Cardiac muscle cell (in vitro differentiated cells and primary cell): ENCODE data around the gene CLEC4F. TPM values are rescaled to one million over a fixed set of nuclear protein-coding genes. Genes with fewer than 3 reads are reported as not detected.

Experiments
- DNase-seq, 2 donors: peaks; one replicate each; pipeline versions ENCODE4 v3.0.0 to v3.0.0-alpha.2; 2010 to 2017; ENCODE audit warnings: low read depth in 1 of 2, low spot score in 1 of 2
- H3K27ac ChIP-seq: fragments of 200-600 bp; sonication (generic); 2 replicates; pipeline ENCODE4 v1.5.1; 2016
- H3K27me3 ChIP-seq: fragments of 200-600 bp; sonication (generic); 2 replicates; pipeline ENCODE4 v1.6.0; 2016; ENCODE audit warnings: control low read depth
- H3K36me3 ChIP-seq: fragments of 200-600 bp; sonication (generic); 2 replicates; pipeline ENCODE4 v1.5.1; 2016; ENCODE audit warnings: control low read depth
- H3K4me1 ChIP-seq: fragments of 200-600 bp; sonication (generic); 2 replicates; pipeline ENCODE4 v1.8.1; 2017; ENCODE audit warnings: low read depth, mild to moderate bottlenecking, mixed run types
- H3K4me3 ChIP-seq: fragments of 200-600 bp; sonication (generic); 2 replicates; pipeline ENCODE4 v1.5.1; 2016; ENCODE audit warnings: mild to moderate bottlenecking
- H3K9me3 ChIP-seq: fragments of 200-600 bp; sonication (generic); 2 replicates; pipeline ENCODE4 v1.5.1; 2017; ENCODE audit warnings: low read depth, mild to moderate bottlenecking, control low read depth
- CTCF ChIP-seq: IDR thresholded peaks from 2 replicates; pipeline ENCODE4 v1.5.1; 2012; ENCODE audit warnings: low read depth, mild to moderate bottlenecking, low read length
- polyA plus RNA-seq: library from polyadenylated mRNA; unstranded; fragments of >200 nt; fragmentation: Nextera tagmentation; extraction: Ambion mirVana; gene quantifications from 2 replicates; pipeline ENCODE4 v1.2.1, GENCODE V29; 2016
- total RNA-seq: library from RNA; depleted of rRNA; stranded (reverse); fragments of >200 nt; gene quantifications from 2 replicates; pipeline ENCODE4 v1.2.3, GENCODE V29; 2016

Gene CLEC4F
- total and polyA plus RNA-seq, 2 experiments from 2014 or later = not detected

GRCh38 chr2:70808983-70809958 is 11.1 kb downstream of the CLEC4F start:
- H3K9me3 ChIP-seq = no peaks in the 10 kb centered on the region
- no peak overlapping the region for H3K4me3 ChIP-seq
- H3K36me3 ChIP-seq = no peaks in the 10 kb centered on the region
- no peaks in the 10 kb centered on the region for H3K27me3 ChIP-seq
- no peak for TF ChIP-seq CTCF
- H3K4me1 ChIP-seq = no peaks in the 10 kb centered on the region
- no peak for DNase-seq
- no peak overlapping the region for H3K27ac ChIP-seq

GRCh38 chr2:70807828-70808118 is 12.6 kb downstream of the CLEC4F start:
- no peaks in the 10 kb centered on the region for H3K9me3 ChIP-seq
- H3K36me3 ChIP-seq = no peaks in the 10 kb centered on the region
- H3K4me1 ChIP-seq = no peaks in the 10 kb centered on the region
- no peak for DNase-seq
- H3K27ac ChIP-seq = no peak overlapping the region
- no peaks in the 10 kb centered on the region for H3K27me3 ChIP-seq
- H3K4me3 ChIP-seq = no peak overlapping the region
- no peak for TF ChIP-seq CTCF

- no peak for DNase-seq
- H3K9me3 ChIP-seq = no peaks in the 10 kb centered on the region
- H3K4me3 ChIP-seq = no peak overlapping the region
- no peak for TF ChIP-seq CTCF
- H3K4me1 ChIP-seq = no peaks in the 10 kb centered on the region
- no peaks in the 10 kb centered on the region for H3K27me3 ChIP-seq
- H3K27ac ChIP-seq = no peak overlapping the region
- H3K36me3 ChIP-seq = no peaks in the 10 kb centered on the region
Observed at GRCh38 chr2:70807102-70807827, 13.1 kb downstream of the CLEC4F start.

- H3K27ac ChIP-seq = no peak overlapping the region
- H3K36me3 ChIP-seq = no peaks in the 10 kb centered on the region
- H3K4me3 ChIP-seq = no peak overlapping the region
- DNase-seq = no peak
- H3K27me3 ChIP-seq = no peaks in the 10 kb centered on the region
- no peaks in the 10 kb centered on the region for H3K9me3 ChIP-seq
- H3K4me1 ChIP-seq = no peaks in the 10 kb centered on the region
- TF ChIP-seq CTCF = no peak
Observed at GRCh38 chr2:70806620-70807019, 13.8 kb downstream of the CLEC4F start.

- Histone ChIP-seq H3K36me3 (no peaks in the 10 kb centered on the region), H3K9me3 (no peaks in the 10 kb centered on the region), H3K4me3 (no peak overlapping the region), H3K27me3 (no peaks in the 10 kb centered on the region), H3K27ac (no peak overlapping the region), H3K4me1 (no peaks in the 10 kb centered on the region)
- DNase-seq = peak in 1 of 2 donors; percentile 9
- TF ChIP-seq CTCF = no peak
Observed at GRCh38 chr2:70806013-70806412, 14.4 kb downstream of the CLEC4F start.
